K562 (cell line): Measurements from ENCODE around the gene C5AR2. TPM values are rescaled to one million over a fixed set of nuclear protein-coding genes. Genes with fewer than 3 reads are reported as not detected.

Source experiments
- TAL1 ChIP-seq: fragments of 450-650 bp; IDR thresholded peaks from 2 replicates; pipeline ENCODE4 v1.6.1; 2016; ENCODE audit warnings: mild to moderate bottlenecking
- TARDBP ChIP-seq: fragments of 450-650 bp; IDR thresholded peaks from 2 replicates; pipeline ENCODE4 v1.6.1; 2016
- ZNF324 ChIP-seq: fragments of 250-450 bp; sonication (Bioruptor Pico); IDR thresholded peaks from 2 replicates; pipeline ENCODE4 v1.4.0; 2020; ENCODE audit warnings: mild to moderate bottlenecking
- ZNF384 ChIP-seq: IDR thresholded peaks from 2 replicates; pipeline ENCODE4 v1.6.1; 2012; ENCODE audit warnings: low read depth, low read length, improper control_type of control experiment
- polyA plus RNA-seq, 8 experiments: library from polyadenylated mRNA; depleted of rRNA in 4 of 8; stranded (reverse) in 5 of 8; unstranded in 3 of 8; fragments of >200 nt; fragmentation: Nextera tagmentation in 2 of 8; fragmentation: Illumina TruSeq in 1 of 8; extraction: Ambion mirVana in 2 of 8; extraction: Trizol in 1 of 8; gene quantifications; 2 replicates each; pipeline versions ENCODE4 v1.2.1 to v1.2.3, GENCODE V29; 2011 to 2014; ENCODE audit warnings: inconsistent platforms in 1 of 8, missing spikeins in 1 of 8
- total RNA-seq, 7 experiments: library from RNA; depleted of rRNA in 6 of 7; stranded (reverse); fragments of >200 nt in 6 of 7; fragmentation: Illumina TruSeq in 2 of 7; extraction: Trizol in 2 of 7; gene quantifications; 2 replicates each; pipeline versions ENCODE4 v1.2.1 to v1.2.3, GENCODE V29; 2011 to 2021; ENCODE audit warnings: low replicate concordance in 1 of 7
- TF ChIP-seq, protein P1 (sequence below): fragments of 250-450 bp; sonication (Bioruptor Pico); IDR thresholded peaks from 2 replicates; pipeline ENCODE4 v1.5.0; 2021; ENCODE audit warnings: mild to moderate bottlenecking, moderate library complexity
- TF ChIP-seq, protein P2 (sequence below): fragments of 250-450 bp; sonication (Bioruptor Pico); IDR thresholded peaks from 2 replicates; pipeline ENCODE4 v1.8.0; 2021; ENCODE audit warnings: moderate library complexity, mild to moderate bottlenecking, inconsistent platforms

The C5AR2 gene
- total and polyA plus RNA-seq, 9 of the 15 experiments (the other 6 are each of a cell fraction or from before 2014, with no cell fraction given): 0.01 to 1.1 (median 0.13) TPM

DNA sequence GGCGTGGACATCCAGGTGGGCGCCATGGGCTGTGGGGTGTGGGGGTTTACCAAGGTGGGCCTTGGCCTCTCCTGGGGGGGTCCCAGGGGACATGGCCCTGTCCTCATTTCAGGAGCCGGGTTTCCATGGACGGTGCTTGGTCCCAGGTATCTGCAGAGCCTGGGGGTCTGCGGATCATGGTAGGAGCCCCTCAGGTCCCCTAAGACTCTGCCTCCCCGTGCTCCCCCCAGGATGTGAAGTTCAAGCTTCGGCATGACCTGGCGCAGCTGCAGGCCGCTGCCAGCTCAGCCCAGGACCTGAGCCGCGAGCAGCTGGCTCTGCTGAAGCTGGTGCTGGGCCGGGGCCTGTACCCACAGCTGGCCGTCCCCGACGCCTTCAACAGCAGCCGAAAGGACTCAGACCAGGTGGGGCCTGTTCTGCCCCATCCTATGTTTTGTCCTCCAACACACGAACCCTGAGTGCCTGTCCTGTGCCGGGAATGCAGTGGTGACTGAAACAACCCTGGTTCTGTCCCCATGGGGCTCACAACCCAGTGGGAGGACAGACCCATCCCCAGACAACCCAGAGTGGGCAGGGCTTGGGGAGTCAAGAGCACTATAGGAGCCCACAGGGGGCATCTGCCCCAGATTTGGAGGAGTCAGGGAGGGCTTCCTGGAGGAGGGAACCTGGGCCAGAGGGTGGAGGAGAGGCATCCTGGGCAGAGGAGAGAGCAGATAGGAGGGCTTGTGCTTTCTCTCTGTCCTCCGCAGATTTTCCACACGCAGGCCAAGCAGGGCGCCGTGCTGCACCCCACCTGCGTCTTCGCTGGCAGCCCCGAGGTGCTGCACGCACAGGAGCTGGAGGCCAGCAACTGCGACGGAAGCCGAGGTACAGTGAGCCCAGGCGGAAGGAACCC lies 44.0 kb downstream of the C5AR2 start (continued):
- TF ChIP-seq, protein P1, sequence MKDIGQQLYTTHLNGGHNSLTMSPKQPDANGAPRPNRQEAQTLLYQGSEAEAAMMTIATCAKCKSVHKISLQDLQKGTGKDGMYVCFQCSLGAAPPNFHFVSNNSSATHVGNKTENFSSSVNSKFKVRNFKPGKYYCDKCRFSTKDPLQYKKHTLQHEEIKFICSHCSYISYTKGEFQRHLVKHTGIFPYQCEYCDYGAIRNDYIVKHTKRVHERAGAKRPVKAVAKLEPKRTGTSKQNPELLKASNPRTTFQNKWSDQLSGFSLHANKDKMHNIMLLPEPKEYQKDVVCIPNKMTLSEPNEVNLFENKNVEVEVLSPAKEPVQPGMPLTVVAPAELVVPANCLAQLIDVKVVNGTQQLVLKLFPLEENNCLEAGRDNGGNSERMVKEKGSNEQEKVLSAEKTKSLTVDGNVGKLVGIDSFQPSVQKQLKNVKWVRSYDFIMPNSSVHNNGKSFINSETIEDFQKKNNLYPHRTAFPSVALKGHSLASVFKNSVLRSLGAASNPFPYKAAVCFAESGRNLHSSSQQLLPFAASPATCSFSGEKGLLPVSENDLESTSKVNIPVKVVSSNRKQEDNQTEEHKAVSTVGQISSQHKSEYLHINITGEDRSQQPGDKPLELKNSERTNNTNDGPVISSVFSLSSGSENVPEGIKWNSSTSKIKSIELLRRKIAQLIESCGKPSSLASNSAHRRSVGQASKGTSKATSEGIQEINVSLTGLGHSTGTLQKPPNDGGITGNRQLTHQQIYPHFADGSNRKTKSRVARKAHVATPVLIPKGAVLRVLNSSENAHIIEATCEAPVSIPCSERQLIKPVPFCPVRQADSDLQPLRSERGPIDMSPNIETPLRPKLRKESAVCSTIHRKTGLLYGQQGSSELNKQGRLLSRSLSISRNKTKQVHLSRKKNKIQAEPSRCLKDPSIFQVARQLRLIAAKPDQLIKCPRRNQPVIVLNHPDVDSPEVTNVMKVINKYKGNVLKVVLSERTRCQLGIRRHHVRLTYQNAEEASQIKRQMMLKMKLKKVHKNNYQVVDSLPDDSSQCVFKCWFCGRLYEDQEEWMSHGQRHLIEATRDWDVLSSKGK (CRISPR knock-in tag): no peak
- TF ChIP-seq TAL1: no peak
- TF ChIP-seq TARDBP: no peak
- TF ChIP-seq, protein P2, sequence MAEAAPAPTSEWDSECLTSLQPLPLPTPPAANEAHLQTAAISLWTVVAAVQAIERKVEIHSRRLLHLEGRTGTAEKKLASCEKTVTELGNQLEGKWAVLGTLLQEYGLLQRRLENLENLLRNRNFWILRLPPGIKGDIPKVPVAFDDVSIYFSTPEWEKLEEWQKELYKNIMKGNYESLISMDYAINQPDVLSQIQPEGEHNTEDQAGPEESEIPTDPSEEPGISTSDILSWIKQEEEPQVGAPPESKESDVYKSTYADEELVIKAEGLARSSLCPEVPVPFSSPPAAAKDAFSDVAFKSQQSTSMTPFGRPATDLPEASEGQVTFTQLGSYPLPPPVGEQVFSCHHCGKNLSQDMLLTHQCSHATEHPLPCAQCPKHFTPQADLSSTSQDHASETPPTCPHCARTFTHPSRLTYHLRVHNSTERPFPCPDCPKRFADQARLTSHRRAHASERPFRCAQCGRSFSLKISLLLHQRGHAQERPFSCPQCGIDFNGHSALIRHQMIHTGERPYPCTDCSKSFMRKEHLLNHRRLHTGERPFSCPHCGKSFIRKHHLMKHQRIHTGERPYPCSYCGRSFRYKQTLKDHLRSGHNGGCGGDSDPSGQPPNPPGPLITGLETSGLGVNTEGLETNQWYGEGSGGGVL: no peak
- TF ChIP-seq ZNF384: no peak
- TF ChIP-seq ZNF324 (CRISPR knock-in tag): no peak
